Esophagus squamous epithelium (tissue), 5 donors: ENCODE measurements around the gene MYL5. TPM values are rescaled to one million over a fixed set of nuclear protein-coding genes. Genes with fewer than 3 reads are reported as not detected.

Experiments used
- DNase-seq: peaks from one replicate; lab custom pipeline; 2025; lab: John Stamatoyannopoulos, UW
- H3K27ac ChIP-seq, 4 donors: fragments of 200-600 bp; sonication (generic); one replicate each; pipeline ENCODE4 v1.5.1; 2016 to 2019; ENCODE audit warnings: mild to moderate bottlenecking in 1 of 4
- H3K27me3 ChIP-seq, 4 donors: fragments of 200-600 bp; sonication (generic); 1 replicate in 3 of 4; 2 replicates in 1 of 4; pipeline versions ENCODE4 v1.5.1 to v1.6.0; 2017 to 2021; ENCODE audit warnings: antibody characterized with exemption in 1 of 4
- H3K36me3 ChIP-seq, 3 donors: fragments of 200-600 bp; sonication (generic); one replicate each; pipeline ENCODE4 v1.5.1; 2016 to 2019
- H3K4me1 ChIP-seq, 3 donors: fragments of 200-600 bp; sonication (generic); one replicate each; pipeline ENCODE4 v1.5.1; 2017 to 2019
- H3K4me3 ChIP-seq, 4 donors: fragments of 200-600 bp; sonication (generic); 1 replicate in 3 of 4; 2 replicates in 1 of 4; pipeline ENCODE4 v1.5.1; 2016 to 2019; ENCODE audit warnings: mild to moderate bottlenecking in 2 of 4, moderate library complexity in 1 of 4
- H3K9me3 ChIP-seq, 3 donors: fragments of 200-600 bp; sonication (generic); one replicate each; pipeline ENCODE4 v1.5.1; 2016 to 2019
- POLR2A ChIP-seq, 4 donors: fragments of 450-650 bp; IDR thresholded peaks; one replicate each; pipeline ENCODE4 v1.6.1; 2017; ENCODE audit warnings: antibody characterized with exemption in 4 of 4, mild to moderate bottlenecking in 4 of 4, moderate library complexity in 3 of 4
- WGBS, 2 donors: methylation state at CpG; one replicate each; pipeline ENCODE4 v1.1.5; 2018; 5-methylcytosine and 5-hydroxymethylcytosine counted together
- intact Hi-C: fragments of 100-400 bp; cut with DNase I; formaldehyde crosslinking; loops from one replicate; pipeline ENCODE4 v1.15.0; 2022
- total RNA-seq, 4 donors: library from RNA; depleted of rRNA; stranded (reverse); fragments of >200 nt; gene quantifications; one replicate each; pipeline ENCODE4 v1.1.0, GENCODE V29; 2016
- TF ChIP-seq, protein P1 (sequence below), 6 experiments: fragments of 450-650 bp in 4 of 6; fragments of 200-600 bp in 2 of 6; sonication (generic) in 2 of 6; IDR thresholded peaks; one replicate each; pipeline ENCODE4 v1.5.1; 2016 to 2019; ENCODE audit warnings: antibody characterized with exemption in 6 of 6, mild to moderate bottlenecking in 4 of 6, moderate library complexity in 4 of 6
- donor health status: DM: yes; HTN: yes; CAD: no.

Gene MYL5
- total RNA-seq, 4 donors from 2014 or later: 7.2 to 19.5 (median 12.8) TPM

DNA sequence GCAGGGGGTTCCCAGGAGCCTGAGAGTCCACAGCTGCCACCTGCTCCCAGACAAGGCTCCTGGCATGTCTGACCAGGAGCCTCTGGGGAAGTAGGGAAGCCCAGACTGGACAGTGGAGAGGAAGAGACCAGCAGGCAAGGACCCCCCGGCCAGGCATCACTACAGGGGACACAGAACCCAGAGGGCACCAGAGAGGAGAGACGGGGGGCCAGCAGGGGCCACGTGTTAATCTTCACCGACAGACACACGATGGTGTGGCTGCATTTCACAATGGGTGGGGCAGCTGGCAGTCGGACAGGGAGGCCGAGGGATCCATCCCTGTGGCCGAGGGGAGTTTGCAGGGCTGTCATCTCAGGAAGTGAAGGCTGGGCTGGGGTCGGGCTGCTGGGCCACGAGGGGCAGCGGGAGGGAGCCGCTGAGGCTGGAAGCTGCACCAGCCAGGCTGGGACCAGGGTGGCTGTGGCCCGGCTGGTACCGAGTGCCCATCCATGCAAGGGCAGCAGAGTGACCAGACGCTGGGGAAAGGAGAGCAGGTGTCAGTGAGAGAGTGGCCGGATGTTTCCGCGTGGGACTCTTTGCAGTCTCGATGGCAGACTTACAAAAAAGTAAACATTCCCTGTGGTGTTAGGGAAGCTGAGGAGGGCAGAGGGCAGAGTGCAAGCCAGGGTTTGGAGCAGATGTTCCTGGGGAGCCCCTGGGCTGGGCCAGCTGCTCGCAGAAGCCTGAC lies 44.3 kb upstream of the MYL5 start:
- Histone ChIP-seq H3K4me1 (no peaks in the 10 kb centered on the region), H3K27me3 (peaks cover 0 to 48% (median 0%) of the 10 kb centered on the region in 4 donors), H3K4me3 (no peak overlapping the region), H3K36me3 (no peaks in the 10 kb centered on the region), H3K9me3 (peaks cover 0 to 7% (median 0%) of the 10 kb centered on the region in 3 donors), H3K27ac (no peak overlapping the region)
- WGBS, 2 donors: 51 to 71% methylated on average over 4 to 9 of the region's 20 CpGs
- TF ChIP-seq, protein P1, sequence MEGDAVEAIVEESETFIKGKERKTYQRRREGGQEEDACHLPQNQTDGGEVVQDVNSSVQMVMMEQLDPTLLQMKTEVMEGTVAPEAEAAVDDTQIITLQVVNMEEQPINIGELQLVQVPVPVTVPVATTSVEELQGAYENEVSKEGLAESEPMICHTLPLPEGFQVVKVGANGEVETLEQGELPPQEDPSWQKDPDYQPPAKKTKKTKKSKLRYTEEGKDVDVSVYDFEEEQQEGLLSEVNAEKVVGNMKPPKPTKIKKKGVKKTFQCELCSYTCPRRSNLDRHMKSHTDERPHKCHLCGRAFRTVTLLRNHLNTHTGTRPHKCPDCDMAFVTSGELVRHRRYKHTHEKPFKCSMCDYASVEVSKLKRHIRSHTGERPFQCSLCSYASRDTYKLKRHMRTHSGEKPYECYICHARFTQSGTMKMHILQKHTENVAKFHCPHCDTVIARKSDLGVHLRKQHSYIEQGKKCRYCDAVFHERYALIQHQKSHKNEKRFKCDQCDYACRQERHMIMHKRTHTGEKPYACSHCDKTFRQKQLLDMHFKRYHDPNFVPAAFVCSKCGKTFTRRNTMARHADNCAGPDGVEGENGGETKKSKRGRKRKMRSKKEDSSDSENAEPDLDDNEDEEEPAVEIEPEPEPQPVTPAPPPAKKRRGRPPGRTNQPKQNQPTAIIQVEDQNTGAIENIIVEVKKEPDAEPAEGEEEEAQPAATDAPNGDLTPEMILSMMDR (IDR thresholded peaks at IDR 0.05): no peak
- TF ChIP-seq POLR2A (IDR thresholded peaks at IDR 0.05): no peak
- DNase-seq: no peak
- intact Hi-C loops: no loop called here

DNA sequence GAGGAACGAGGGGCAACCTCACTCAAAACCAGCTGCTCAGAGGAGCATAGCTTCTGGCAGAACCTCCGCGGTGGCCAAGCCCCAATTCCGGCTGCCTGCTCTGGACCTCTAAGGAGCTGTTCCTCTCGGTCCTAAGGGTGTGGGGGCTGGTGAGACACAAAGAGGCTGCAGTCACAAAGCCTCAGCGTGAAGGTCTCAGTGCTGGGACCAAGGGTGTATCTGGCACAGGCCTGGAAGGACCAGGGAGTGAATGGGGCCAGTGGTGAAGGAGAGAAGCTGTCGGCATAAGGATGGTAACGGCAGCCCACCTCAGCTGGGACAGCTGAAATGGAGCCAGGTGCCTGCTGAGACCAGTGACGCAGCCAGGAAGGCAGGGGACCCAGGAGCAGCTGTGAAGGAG lies 43.7 kb upstream of the MYL5 start:
- intact Hi-C loops: no loop called here
- TF ChIP-seq, protein P1 (IDR thresholded peaks at IDR 0.05): no peak
- no peak for TF ChIP-seq POLR2A (IDR thresholded peaks at IDR 0.05)
- Histone ChIP-seq H3K36me3 (no peaks in the 10 kb centered on the region), H3K27me3 (peaks cover 0 to 48% (median 0%) of the 10 kb centered on the region in 4 donors), H3K4me3 (no peak overlapping the region), H3K27ac (no peak overlapping the region), H3K9me3 (peaks cover 0 to 7% (median 0%) of the 10 kb centered on the region in 3 donors), H3K4me1 (no peaks in the 10 kb centered on the region)
- no peak for DNase-seq
- 60 to 63% methylated on average over 2 to 8 of the region's 9 CpGs for WGBS, 2 donors

DNA sequence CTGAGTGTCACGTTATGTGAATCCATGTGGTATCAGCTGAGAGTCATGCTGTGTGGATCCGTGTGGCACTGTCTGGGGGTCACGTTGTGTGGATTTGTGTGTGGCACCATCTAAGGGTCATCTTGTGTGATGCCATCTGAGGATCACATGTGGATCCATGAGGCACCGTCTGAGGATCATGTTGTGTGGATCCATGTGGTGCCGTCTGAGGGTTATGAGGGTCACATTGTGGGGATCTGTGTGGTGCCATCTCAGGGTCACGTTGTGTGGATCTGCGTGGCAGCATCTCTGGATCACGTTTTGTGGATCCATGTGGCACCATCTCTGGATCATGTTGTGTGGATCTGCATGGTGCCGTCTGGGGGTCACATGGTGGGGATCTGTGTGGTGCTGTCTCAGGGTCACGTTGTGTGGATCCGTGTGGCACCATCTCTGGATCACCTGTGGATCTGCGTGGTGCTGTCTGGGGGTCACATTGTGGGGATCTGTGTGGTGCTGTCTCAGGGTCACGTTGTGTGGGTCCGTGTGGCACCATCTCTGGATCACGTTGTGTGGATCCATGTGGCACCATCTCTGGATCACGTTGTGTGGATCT lies 42.0 kb upstream of the MYL5 start:
- Histone ChIP-seq H3K27me3 (peaks cover 0 to 50% (median 0%) of the 10 kb centered on the region in 4 donors), H3K4me3 (no peak overlapping the region), H3K27ac (no peak overlapping the region), H3K9me3 (peaks cover 0 to 7% (median 0%) of the 10 kb centered on the region in 3 donors), H3K36me3 (no peaks in the 10 kb centered on the region), H3K4me1 (no peaks in the 10 kb centered on the region)
- no peak for DNase-seq
- intact Hi-C loops: no loop called here
- TF ChIP-seq, protein P1 (IDR thresholded peaks at IDR 0.05): no peak
- no peak for TF ChIP-seq POLR2A (IDR thresholded peaks at IDR 0.05)
- WGBS, 2 donors: 83 to 87% methylated on average over 9 to 11 of the region's 16 CpGs

DNA sequence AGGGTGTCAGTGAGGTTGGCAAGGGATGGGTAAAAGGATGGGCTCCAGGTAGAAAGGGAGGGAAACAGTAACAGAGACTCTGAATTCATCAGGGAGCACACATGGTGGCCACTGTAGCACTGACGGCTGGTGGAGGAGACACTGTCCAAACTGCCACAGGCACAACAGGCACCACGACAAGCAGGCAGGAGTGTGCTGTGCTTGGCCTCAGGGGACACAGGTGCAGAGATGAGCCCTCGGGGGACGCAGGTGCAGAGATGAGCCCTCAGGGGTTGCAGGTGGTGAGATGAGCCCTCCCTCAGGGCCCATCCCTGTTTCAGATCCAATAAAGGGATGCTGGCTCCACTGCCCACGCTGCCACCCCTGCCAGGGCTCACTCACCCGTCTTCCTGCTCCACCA lies 41.4 kb upstream of the MYL5 start:
- Histone ChIP-seq H3K27me3 (peaks cover 0 to 50% (median 0%) of the 10 kb centered on the region in 4 donors), H3K27ac (no peak overlapping the region), H3K36me3 (no peaks in the 10 kb centered on the region), H3K4me3 (no peak overlapping the region), H3K9me3 (peaks cover 0 to 7% (median 0%) of the 10 kb centered on the region in 3 donors), H3K4me1 (no peaks in the 10 kb centered on the region)
- intact Hi-C loops: no loop called here
- WGBS, 2 donors: 66 to 87% methylated on average over 5 to 6 of the region's 6 CpGs
- DNase-seq: no peak
- no peak for TF ChIP-seq POLR2A (IDR thresholded peaks at IDR 0.05)
- TF ChIP-seq, protein P1 (IDR thresholded peaks at IDR 0.05): no peak

DNA sequence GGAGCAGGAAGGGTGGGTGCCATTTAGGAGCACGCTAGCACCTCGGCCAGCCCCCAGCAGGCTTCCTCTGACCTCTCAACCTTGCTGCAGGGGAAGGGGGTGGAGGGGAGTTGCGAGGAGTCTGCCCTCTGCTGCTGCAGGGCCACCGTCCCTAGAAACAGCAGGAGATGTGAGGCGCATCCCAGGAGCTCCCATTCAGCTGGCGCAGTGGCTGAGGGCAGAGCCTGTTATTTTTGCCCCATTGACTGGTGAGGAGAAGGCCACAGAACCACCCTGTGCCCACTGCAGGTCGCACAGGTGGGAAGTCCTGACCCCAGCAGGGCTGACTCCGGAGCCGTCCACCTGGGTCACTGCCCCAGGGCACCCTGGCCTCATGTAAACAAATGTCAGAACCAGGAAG lies 40.9 kb upstream of the MYL5 start:
- intact Hi-C loops: no loop called here
- DNase-seq: no peak
- 26 to 72% methylated on average over 3 to 4 of the region's 9 CpGs for WGBS, 2 donors
- Histone ChIP-seq H3K27me3 (peaks cover 0 to 49% (median 0%) of the 10 kb centered on the region in 4 donors), H3K36me3 (no peaks in the 10 kb centered on the region), H3K4me3 (no peak overlapping the region), H3K4me1 (no peaks in the 10 kb centered on the region), H3K27ac (no peak overlapping the region), H3K9me3 (peaks cover 0 to 7% (median 0%) of the 10 kb centered on the region in 3 donors)
- TF ChIP-seq, protein P1 (IDR thresholded peaks at IDR 0.05): no peak
- TF ChIP-seq POLR2A (IDR thresholded peaks at IDR 0.05): no peak
